Colonic mucosa (tissue), 4 donors: ENCODE results near the gene SLC16A13. TPM values are rescaled to one million over a fixed set of nuclear protein-coding genes. Genes with fewer than 3 reads are reported as not detected.
"Not testable (repeated sequence)": the region's sequence is repeated elsewhere in the genome, so short reads cannot be mapped to it uniquely, and the experiment has no call there.

Experiments used
- DNase-seq: peaks from one replicate; pipeline ENCODE4 v3.0.0-alpha.2; 2020
- H3K27ac ChIP-seq: fragments of 200-600 bp; one replicate; pipeline ENCODE4 v1.8.0; 2021
- H3K27me3 ChIP-seq: fragments of 200-600 bp; one replicate; pipeline ENCODE4 v1.8.0; 2021
- H3K36me3 ChIP-seq: fragments of 200-600 bp; one replicate; pipeline ENCODE4 v1.8.0; 2021
- H3K4me1 ChIP-seq: fragments of 200-600 bp; one replicate; pipeline ENCODE4 v1.8.0; 2021; ENCODE audit warnings: mild to moderate bottlenecking
- H3K4me3 ChIP-seq: fragments of 200-600 bp; one replicate; pipeline ENCODE4 v1.8.0; 2021
- H3K9ac ChIP-seq, 2 donors: one replicate each; pipeline ENCODE4 v1.7.0; 2013; ENCODE audit warnings: control low read depth in 2 of 2, low read depth in 2 of 2, low read length in 2 of 2
- H3K9me3 ChIP-seq: fragments of 200-600 bp; one replicate; pipeline ENCODE4 v1.8.0; 2021
- CTCF ChIP-seq: fragments of 200-600 bp; IDR thresholded peaks from one replicate; pipeline ENCODE4 v1.8.0; 2022; ENCODE audit warnings: antibody characterized with exemption, mild to moderate bottlenecking
- intact Hi-C: fragments of 100-400 bp; cut with DNase I; formaldehyde crosslinking; loops from one replicate; pipeline ENCODE4 v1.14.1; 2022
- total RNA-seq, 2 donors: library from RNA; stranded (reverse); fragmentation: NEBNext Ultra II Directional in 1 of 2; extraction: Animal tissue kit (Norgen Biotek cat#: 25700) in 1 of 2; gene quantifications; one replicate each; pipeline ENCODE4 v1.2.1, GENCODE V29; 2021
- donor health status: healthy.
- donor health status: DM: no; HTN: no; CAD: no.
- donor health status: DM: no; HTN: no; CAD: no.

SLC16A13 gene
- total RNA-seq = 10 to 100 TPM; 11.0 to 13.9 TPM

GRCh38 chr17:7035591-7036368 lies at the start of gene SLC16A13:
Gene SLC16A13 (plus strand): TSS chr17:7036015. CDS start chr17:7036383, 368 bp downstream.
- H3K4me3 ChIP-seq = peak within 1 kb of the TSS; percentile 88
- no peaks in the 10 kb centered on the region for H3K9me3 ChIP-seq
- peak within 1 kb of the TSS; percentile 83 for H3K27ac ChIP-seq
- H3K36me3 ChIP-seq = no peaks in the 10 kb centered on the region
- intact Hi-C loops = no loop called here
- TF ChIP-seq CTCF = no peak
- H3K9ac ChIP-seq = peak within 1 kb of the TSS; percentile 86 to 90
- H3K4me1 ChIP-seq = peaks cover 7% of the 10 kb centered on the region
- peak; percentile 99 for DNase-seq
- no peaks in the 10 kb centered on the region for H3K27me3 ChIP-seq

DNA sequence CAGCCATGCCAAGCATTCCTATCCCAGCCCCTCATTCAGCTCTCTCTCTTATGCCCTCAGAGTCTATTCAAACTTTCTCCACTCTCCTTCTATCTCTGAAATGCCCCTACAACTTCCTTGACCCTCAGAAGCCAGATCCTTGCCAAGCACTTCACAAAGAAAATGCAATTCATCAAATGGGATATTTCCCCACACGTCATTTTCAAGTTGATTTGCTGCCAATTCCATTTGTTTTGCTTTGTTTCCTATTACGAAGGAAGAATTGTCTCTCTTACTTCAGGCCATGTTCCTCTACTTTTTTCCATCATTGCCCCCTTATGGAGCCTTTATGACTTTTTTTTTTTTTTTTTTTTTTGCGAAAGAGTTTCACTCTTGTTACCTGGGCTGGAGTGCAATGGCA lies 49.1 kb upstream of the SLC16A13 start:
- H3K4me1 ChIP-seq = no peaks in the 10 kb centered on the region
- TF ChIP-seq CTCF = no peak
- no peak overlapping the region for H3K4me3 ChIP-seq
- no peaks in the 10 kb centered on the region for H3K9me3 ChIP-seq
- H3K27ac ChIP-seq = no peak overlapping the region
- H3K9ac ChIP-seq = no peak overlapping the region
- intact Hi-C loops = no loop called here
- no peak for DNase-seq
- H3K36me3 ChIP-seq = no peaks in the 10 kb centered on the region
- no peaks in the 10 kb centered on the region for H3K27me3 ChIP-seq

DNA sequence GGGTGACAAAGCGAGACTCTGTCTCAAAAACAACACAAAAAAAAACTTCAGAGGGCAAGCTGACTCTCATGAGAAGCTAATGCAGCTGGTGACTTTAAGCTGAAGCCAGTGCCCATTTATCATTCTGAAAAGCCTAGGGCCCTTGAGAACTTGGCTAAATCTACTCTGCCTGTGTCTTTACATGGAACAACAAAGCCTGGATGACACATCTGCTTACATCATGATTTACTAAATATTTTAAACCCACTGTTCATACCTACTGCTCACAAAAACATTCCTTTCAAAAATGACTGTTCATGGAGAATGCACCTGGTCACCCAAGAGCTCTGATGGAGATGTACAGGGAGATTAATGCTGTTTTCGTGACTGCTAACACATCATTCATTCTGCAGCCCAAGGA lies 46.0 kb upstream of the SLC16A13 start:
- intact Hi-C loops = no loop called here
- Histone ChIP-seq H3K9ac (no peak overlapping the region), H3K27me3 (no peaks in the 10 kb centered on the region), H3K4me1 (no peaks in the 10 kb centered on the region), H3K4me3 (no peak overlapping the region), H3K27ac (no peak overlapping the region), H3K9me3 (no peaks in the 10 kb centered on the region), H3K36me3 (no peaks in the 10 kb centered on the region)
- no peak for DNase-seq
- TF ChIP-seq CTCF = no peak

DNA sequence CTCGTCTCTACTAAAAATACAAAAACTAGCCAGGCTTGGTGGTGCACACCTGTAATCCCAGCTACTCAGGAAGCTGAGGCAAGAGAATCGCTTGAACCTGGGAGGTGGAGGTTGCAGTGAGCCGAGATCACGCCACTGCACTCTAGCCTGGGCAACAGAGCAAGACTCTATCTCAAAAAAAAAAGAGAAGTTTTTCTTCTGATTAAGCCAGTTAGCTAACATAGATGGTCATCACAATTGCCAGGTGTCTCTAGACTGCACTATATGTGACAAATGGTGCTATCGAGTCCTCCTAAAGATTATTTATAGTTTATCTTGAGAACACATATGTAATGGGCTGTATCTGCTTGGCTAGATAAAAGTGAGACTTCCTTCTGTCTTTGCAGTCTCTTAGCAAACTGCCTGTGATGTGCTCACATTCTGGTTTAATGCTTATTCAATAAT lies 42.2 kb upstream of the SLC16A13 start:
- H3K9ac ChIP-seq, H3K36me3 ChIP-seq, intact Hi-C loops, H3K27me3 ChIP-seq, H3K9me3 ChIP-seq, DNase-seq, H3K4me3 ChIP-seq, H3K27ac ChIP-seq, H3K4me1 ChIP-seq: not testable (repeated sequence)

DNA sequence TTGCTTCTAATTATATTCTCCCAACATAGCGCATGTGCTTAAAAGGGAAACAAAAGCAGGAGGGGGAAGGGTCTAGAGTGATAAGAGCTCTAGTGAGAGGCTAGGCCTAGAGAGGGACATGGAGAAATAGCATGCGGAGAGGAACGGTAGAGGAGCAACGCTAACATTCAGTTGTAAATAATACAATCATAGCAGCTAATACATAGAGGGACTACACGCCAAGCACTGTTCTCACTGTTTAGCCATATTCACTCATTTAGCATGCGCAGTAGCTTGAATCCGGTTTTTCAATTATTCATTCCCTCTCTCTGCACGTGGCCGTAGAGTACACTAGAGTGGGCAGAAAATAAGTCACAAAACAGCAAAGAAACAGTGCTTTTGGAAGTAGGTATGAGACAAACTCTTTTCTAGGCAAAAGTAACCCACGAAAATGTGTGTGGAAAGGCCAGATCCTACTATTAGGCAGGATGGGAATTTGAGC lies 41.7 kb upstream of the SLC16A13 start:
- intact Hi-C loops = no loop called here

More for the DNA sequence above, 41.7 kb upstream of the SLC16A13 start:
- Histone ChIP-seq H3K36me3 (no peaks in the 10 kb centered on the region), H3K27me3 (no peaks in the 10 kb centered on the region), H3K9me3 (no peaks in the 10 kb centered on the region), H3K9ac (no peak overlapping the region), H3K4me1 (peaks cover 5% of the 10 kb centered on the region), H3K4me3 (no peak overlapping the region), H3K27ac (no peak overlapping the region)
- DNase-seq = no peak
- TF ChIP-seq CTCF = no peak
